GM12878 (cell line): ENCODE measurements around the gene PRPF4. TPM values are rescaled to one million over a fixed set of nuclear protein-coding genes. Genes with fewer than 3 reads are reported as not detected.

Experiments
- ATAC-seq: fragments of 200-7000 bp; cut with Tn5 transposase; 3 replicates; pipeline ENCODE4 v1.9.1; 2020; ENCODE audit warnings: mild to moderate bottlenecking, moderate library complexity
- BruUV-seq: library from RNA; stranded (reverse); fragments of 400-500 nt; replicated peaks from 2 replicates; lab custom pipeline; 2021; lab: Mats Ljungman, UMichigan
- CTCF ChIA-PET: fragments of 300-600 bp; sonication (Branson Sonifier 250); formaldehyde crosslinking; extraction: SDS; loops from one replicate; lab custom pipeline; 2021; ENCODE audit warnings: inconsistent platforms; lab: Yijun Ruan, JAX
- POLR2A ChIA-PET: fragments of 350-600 bp; formaldehyde crosslinking; extraction: SDS; loops from one replicate; lab custom pipeline; 2021; ENCODE audit warnings: inconsistent platforms; lab: Charles Lee
- RAD21 ChIA-PET: fragments of 300-600 bp; sonication (Branson Sonifier 250); formaldehyde crosslinking; loops from one replicate; lab custom pipeline; 2023; ENCODE audit warnings: antibody characterized with exemption; ENCODE audit not compliant: unreplicated experiment; lab: Charles Lee
- SMC1A ChIA-PET: fragments of 300-600 bp; sonication (Branson Sonifier 250); formaldehyde crosslinking; loops from one replicate; lab custom pipeline; 2023; ENCODE audit not compliant: unreplicated experiment, uncharacterized antibody; lab: Charles Lee
- DNase-seq: peaks from one replicate; pipeline ENCODE4 v3.0.0-alpha.2; 2011; ENCODE audit warnings: low read depth, low spot score
- FAIRE-seq: peaks from 3 replicates; lab custom pipeline; 2011; peaks lifted over from hg19 to GRCh38; lab: Jason Lieb, UNC
- H2AFZ ChIP-seq: 2 replicates; pipeline ENCODE4 v1.6.0; 2011; ENCODE audit warnings: low read depth, low read length, control low read depth; ENCODE audit not compliant: control insufficient read depth
- H3K27ac ChIP-seq: 2 replicates; pipeline ENCODE4 v1.5.1; 2011; ENCODE audit warnings: control low read depth; ENCODE audit not compliant: control insufficient read depth, insufficient read depth
- H3K27me3 ChIP-seq, 2 experiments: replicated peaks in 1 of 2; 2 replicates each; pipeline versions ENCODE4 v1.6.0 to v1.6.1; 2011; ENCODE audit warnings: low read length in 1 of 2; ENCODE audit not compliant: control insufficient read depth in 2 of 2, insufficient read depth in 2 of 2
- H3K36me3 ChIP-seq, 2 experiments: 2 replicates each; pipeline ENCODE4 v1.5.1; 2011; ENCODE audit warnings: low read length in 1 of 2; ENCODE audit not compliant: control insufficient read depth in 2 of 2, insufficient read depth in 2 of 2
- H3K4me1 ChIP-seq: 2 replicates; pipeline ENCODE4 v1.6.1; 2011; ENCODE audit warnings: mild to moderate bottlenecking, low read length, moderate library complexity, mixed read lengths; ENCODE audit not compliant: control insufficient read depth, insufficient read depth
- H3K4me2 ChIP-seq: 2 replicates; pipeline ENCODE4 v1.6.0; 2011; ENCODE audit warnings: control low read depth; ENCODE audit not compliant: control insufficient read depth, insufficient read depth
- H3K4me3 ChIP-seq: fragments of 200-600 bp; sonication (generic); 2 replicates; pipeline ENCODE4 v1.5.1; 2016
- H3K79me2 ChIP-seq: 2 replicates; pipeline ENCODE4 v1.6.0; 2011; ENCODE audit warnings: low read length; ENCODE audit not compliant: control insufficient read depth, insufficient read depth
- H3K9ac ChIP-seq: 2 replicates; pipeline ENCODE4 v1.8.0; 2011; ENCODE audit warnings: low read length, control low read depth, mixed read lengths; ENCODE audit not compliant: control insufficient read depth, insufficient read depth
- H3K9me3 ChIP-seq: replicated peaks from 3 replicates; pipeline ENCODE4 v1.5.1; 2011; ENCODE audit warnings: mild to moderate bottlenecking, low read length; ENCODE audit not compliant: control insufficient read depth, insufficient read depth
- H4K20me1 ChIP-seq: 2 replicates; pipeline ENCODE4 v1.6.0; 2011; ENCODE audit not compliant: control insufficient read depth, insufficient read depth
- ATF7 ChIP-seq: fragments of 450-650 bp; IDR thresholded peaks from 2 replicates; pipeline ENCODE4 v1.6.1; 2016; ENCODE audit warnings: low read depth, mild to moderate bottlenecking
- CBX3 ChIP-seq: fragments of 200-600 bp; sonication (generic); IDR thresholded peaks from 2 replicates; pipeline ENCODE4 v1.6.1; 2016; ENCODE audit warnings: low read depth, borderline replicate concordance
- GABPA ChIP-seq: IDR thresholded peaks from 2 replicates; pipeline ENCODE4 v1.6.1; 2014; ENCODE audit warnings: antibody characterized with exemption, low read depth, mild to moderate bottlenecking, inconsistent platforms
- HDGF ChIP-seq: fragments of 450-650 bp; IDR thresholded peaks from 2 replicates; pipeline ENCODE4 v1.6.1; 2016; ENCODE audit warnings: antibody characterized with exemption
- IRF4 ChIP-seq: IDR thresholded peaks from 2 replicates; pipeline ENCODE4 v1.6.1; 2011; ENCODE audit warnings: low read depth, low read length
- NFXL1 ChIP-seq: fragments of 450-650 bp; IDR thresholded peaks from 2 replicates; pipeline ENCODE4 v1.6.1; 2017; ENCODE audit warnings: antibody characterized with exemption, mild to moderate bottlenecking, borderline replicate concordance
- NRF1 ChIP-seq: conservative IDR thresholded peaks from 2 replicates; pipeline ENCODE4 v1.6.1; 2011; ENCODE audit warnings: mild to moderate bottlenecking, low read depth, low read length, improper control_type of control experiment
- POLR2AphosphoS5 ChIP-seq: IDR thresholded peaks from 2 replicates; pipeline ENCODE4 v1.6.1; 2011; ENCODE audit warnings: mild to moderate bottlenecking, low read length, inconsistent platforms
- SIX5 ChIP-seq: IDR thresholded peaks from 2 replicates; pipeline ENCODE4 v1.6.1; 2011; ENCODE audit warnings: mild to moderate bottlenecking, low read depth, low read length, moderate library complexity; ENCODE audit not compliant: severe bottlenecking
- SMAD5 ChIP-seq: IDR thresholded peaks from 2 replicates; pipeline ENCODE4 v1.6.1; 2016; ENCODE audit warnings: antibody characterized with exemption, low read depth
- SP1 ChIP-seq: IDR thresholded peaks from one replicate; pipeline ENCODE4 v1.6.1; 2011; ENCODE audit warnings: low read depth, low read length
- SUPT20H ChIP-seq: IDR thresholded peaks from 2 replicates; pipeline ENCODE4 v1.6.1; 2011; ENCODE audit warnings: low read depth, mild to moderate bottlenecking, low read length, moderate library complexity, borderline replicate concordance; ENCODE audit not compliant: control insufficient read depth
- YY1 ChIP-seq: IDR thresholded peaks from 2 replicates; pipeline ENCODE4 v1.6.1; 2011; ENCODE audit warnings: low read depth, mild to moderate bottlenecking, low read length
- WGBS: methylation state at CpG from one replicate; pipeline ENCODE4 v1.1.6; 2016; ENCODE audit warnings: low lambda C conversion rate; ENCODE audit not compliant: insufficient replicate concordance, insufficient coverage; ENCODE audit errors: missing lambda C conversion rate; 5-methylcytosine and 5-hydroxymethylcytosine counted together
- in situ Hi-C: fragments of 300-500 bp; cut with MboI; formaldehyde crosslinking; loops from 9 replicates; pipeline ENCODE4 v1.14.3; 2018; ENCODE audit warnings: mixed read lengths
- intact Hi-C: fragments of 100-400 bp; cut with micrococcal nuclease; formaldehyde crosslinking; loops from one replicate; pipeline ENCODE4 v1.14.2; 2022; ENCODE audit not compliant: unreplicated experiment
- polyA plus RNA-seq, 11 experiments: library from polyadenylated mRNA; depleted of rRNA in 4 of 11; unstranded in 6 of 11; stranded (reverse) in 5 of 11; fragments of >200 nt; fragmentation: Nextera tagmentation in 4 of 11; fragmentation: Illumina TruSeq in 1 of 11; extraction: Ambion mirVana in 4 of 11; extraction: Trizol in 1 of 11; gene quantifications; 1 replicate in 1 of 11; 2 replicates in 10 of 11; pipeline versions ENCODE4 v1.2.1 to v1.2.3, GENCODE V29; 2011 to 2016; ENCODE audit warnings: inconsistent platforms in 2 of 11, missing spikeins in 2 of 11, low read depth in 1 of 11
- total RNA-seq, 4 experiments: library from RNA; depleted of rRNA in 3 of 4; stranded (reverse); fragments of >200 nt in 3 of 4; fragmentation: Illumina TruSeq in 1 of 4; extraction: Trizol in 1 of 4; gene quantifications; 2 replicates each; pipeline versions ENCODE4 v1.2.1 to v1.2.3, GENCODE V29; 2013 to 2021
- TF ChIP-seq, protein P1 (sequence below): fragments of 450-650 bp; formaldehyde crosslinking; IDR thresholded peaks from 2 replicates; pipeline ENCODE4 v1.5.0; 2022; ENCODE audit warnings: mild to moderate bottlenecking, missing genetic modification characterization

PRPF4 gene
- total and polyA plus RNA-seq, 10 of the 15 experiments (the other 5 are each of a cell fraction or from before 2014, with no cell fraction given) = 23.0 to 48.1 (median 39.2) TPM

- TF ChIP-seq, protein P1, sequence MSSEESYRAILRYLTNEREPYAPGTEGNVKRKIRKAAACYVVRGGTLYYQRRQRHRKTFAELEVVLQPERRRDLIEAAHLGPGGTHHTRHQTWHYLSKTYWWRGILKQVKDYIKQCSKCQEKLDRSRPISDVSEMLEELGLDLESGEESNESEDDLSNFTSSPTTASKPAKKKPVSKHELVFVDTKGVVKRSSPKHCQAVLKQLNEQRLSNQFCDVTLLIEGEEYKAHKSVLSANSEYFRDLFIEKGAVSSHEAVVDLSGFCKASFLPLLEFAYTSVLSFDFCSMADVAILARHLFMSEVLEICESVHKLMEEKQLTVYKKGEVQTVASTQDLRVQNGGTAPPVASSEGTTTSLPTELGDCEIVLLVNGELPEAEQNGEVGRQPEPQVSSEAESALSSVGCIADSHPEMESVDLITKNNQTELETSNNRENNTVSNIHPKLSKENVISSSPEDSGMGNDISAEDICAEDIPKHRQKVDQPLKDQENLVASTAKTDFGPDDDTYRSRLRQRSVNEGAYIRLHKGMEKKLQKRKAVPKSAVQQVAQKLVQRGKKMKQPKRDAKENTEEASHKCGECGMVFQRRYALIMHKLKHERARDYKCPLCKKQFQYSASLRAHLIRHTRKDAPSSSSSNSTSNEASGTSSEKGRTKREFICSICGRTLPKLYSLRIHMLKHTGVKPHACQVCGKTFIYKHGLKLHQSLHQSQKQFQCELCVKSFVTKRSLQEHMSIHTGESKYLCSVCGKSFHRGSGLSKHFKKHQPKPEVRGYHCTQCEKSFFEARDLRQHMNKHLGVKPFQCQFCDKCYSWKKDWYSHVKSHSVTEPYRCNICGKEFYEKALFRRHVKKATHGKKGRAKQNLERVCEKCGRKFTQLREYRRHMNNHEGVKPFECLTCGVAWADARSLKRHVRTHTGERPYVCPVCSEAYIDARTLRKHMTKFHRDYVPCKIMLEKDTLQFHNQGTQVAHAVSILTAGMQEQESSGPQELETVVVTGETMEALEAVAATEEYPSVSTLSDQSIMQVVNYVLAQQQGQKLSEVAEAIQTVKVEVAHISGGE (CRISPR knock-in tag) = no peak
- no peak for TF ChIP-seq SMAD5
- TF ChIP-seq IRF4 = no peak
- TF ChIP-seq SIX5 = no peak
Observed at GRCh38 chr9:113299800-113300292, 24.4 kb downstream of the PRPF4 start (continued).

GRCh38 chr9:113301548-113301947 is 26.1 kb downstream of the PRPF4 start:
- SMC1A ChIA-PET = no interaction called here

More at GRCh38 chr9:113301548-113301947, 26.1 kb downstream of the PRPF4 start:
- no peak for TF ChIP-seq SP1
- no peak for TF ChIP-seq ATF7
- TF ChIP-seq POLR2AphosphoS5 = no peak
- no peak for TF ChIP-seq CBX3
- no peak for TF ChIP-seq NRF1
- TF ChIP-seq YY1 = no peak
- no peak for TF ChIP-seq SUPT20H
- TF ChIP-seq HDGF = no peak
- TF ChIP-seq GABPA = no peak
- TF ChIP-seq NFXL1 = no peak
- no peak for ATAC-seq
- no TSS peak for BruUV-seq
- CTCF ChIA-PET = no interaction called here
- no peak overlapping the region for H3K4me2 ChIP-seq
- no peak for FAIRE-seq
- no peaks in the 10 kb centered on the region for H3K36me3 ChIP-seq
- intact Hi-C loops = no loop called here
- 73% methylated on average over 8 of the region's 8 CpGs for WGBS
- no peaks in the 10 kb centered on the region for H3K4me1 ChIP-seq
- H3K9me3 ChIP-seq = no peaks in the 10 kb centered on the region
- no peaks in the 10 kb centered on the region for H4K20me1 ChIP-seq
- H3K9ac ChIP-seq = no peak overlapping the region
- no peak overlapping the region for H3K27ac ChIP-seq
- no peak overlapping the region for H2AFZ ChIP-seq
- no peaks in the 10 kb centered on the region for H3K79me2 ChIP-seq
- RAD21 ChIA-PET = no interaction called here
- POLR2A ChIA-PET = no interaction called here
- in situ Hi-C loops = no loop called here
- no peaks in the 10 kb centered on the region; a peak in 1 of 4 replicates for H3K27me3 ChIP-seq
- no peak for DNase-seq
- no peak overlapping the region for H3K4me3 ChIP-seq
